NAMALWA (cell line): ENCODE results near the gene SMC3.

Source experiments
- DNase-seq: peaks from one replicate; pipeline ENCODE4 v3.0.0-alpha.2; 2015; ENCODE audit warnings: low spot score

SMC3 gene

DNA sequence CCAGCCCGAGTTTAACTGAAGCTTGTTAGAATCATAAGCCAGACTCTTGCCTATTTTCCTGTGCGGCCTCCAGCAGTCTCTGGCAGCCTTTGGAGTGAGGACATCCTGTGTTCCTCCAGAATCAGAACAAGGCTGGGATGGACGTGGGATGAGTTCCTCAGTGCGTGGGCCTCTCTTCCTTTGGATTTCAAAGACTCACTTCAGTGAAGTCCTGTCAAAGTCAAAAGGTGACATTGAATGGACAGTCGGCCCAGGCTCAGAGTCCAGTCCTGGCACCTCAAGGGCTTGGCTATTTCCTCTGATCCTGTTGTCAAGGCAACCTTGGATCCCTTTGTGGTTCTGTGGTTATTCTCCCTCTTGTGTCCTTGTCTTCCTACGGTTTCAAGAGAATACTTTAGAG is 21.4 kb upstream of the SMC3 start:
- DNase-seq: no peak

DNA sequence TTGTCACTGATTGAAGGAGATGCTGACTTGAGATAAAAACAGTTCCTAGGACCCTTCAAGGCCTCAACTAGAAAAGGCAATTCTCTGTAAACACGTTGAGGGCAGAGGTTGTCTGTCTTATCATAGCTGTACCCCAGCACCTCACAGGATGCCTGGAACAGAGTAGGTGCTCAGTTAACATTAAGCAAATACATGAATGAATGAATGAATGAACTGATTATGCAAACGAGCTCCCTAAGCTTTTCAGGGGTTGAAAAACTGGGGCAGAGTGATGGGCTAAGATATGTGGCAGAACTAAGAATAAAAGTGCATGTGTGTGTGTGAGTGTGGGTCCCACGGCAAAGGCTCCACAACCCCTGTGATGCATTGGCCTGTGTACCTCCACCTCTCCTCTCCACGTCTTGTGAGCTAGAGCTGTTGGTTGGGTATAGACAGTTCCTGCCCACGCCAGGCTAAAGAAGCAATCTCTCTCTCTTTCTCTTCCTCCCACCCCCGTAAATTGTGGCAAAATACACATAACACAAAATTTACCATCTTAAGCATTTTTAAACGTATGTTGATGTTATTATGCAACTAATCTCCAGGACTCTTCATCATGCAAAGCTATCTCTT is 20.9 kb upstream of the SMC3 start:
- no peak for DNase-seq

DNA sequence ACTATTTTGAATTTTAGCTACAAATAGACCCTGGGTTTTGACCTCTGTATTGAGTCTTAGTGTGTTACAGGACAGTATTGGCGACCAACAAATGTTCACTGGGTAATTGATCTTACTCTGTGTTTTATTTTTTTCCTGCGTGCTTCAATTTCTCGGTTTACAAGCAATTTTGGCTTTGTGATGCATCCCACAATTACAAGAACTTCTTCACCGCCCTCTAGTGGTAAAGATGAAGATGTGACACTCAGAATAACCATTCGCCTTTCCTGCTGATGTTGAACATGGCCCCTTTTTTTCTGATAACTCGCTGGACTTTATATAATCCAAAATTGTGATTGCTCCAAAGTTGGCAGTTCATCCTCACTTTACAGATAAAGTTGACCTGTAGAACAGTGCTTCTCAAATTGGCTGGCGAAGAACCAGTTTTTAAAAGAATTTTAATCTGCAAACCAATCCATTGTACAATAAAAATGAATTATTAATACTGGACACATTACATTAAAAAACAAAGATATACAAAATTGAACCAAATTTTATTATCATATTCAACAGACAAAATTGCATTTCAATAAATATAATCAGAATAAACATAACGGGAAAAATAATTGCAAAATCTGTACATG is 20.2 kb upstream of the SMC3 start:
- DNase-seq: peak; percentile 81

DNA sequence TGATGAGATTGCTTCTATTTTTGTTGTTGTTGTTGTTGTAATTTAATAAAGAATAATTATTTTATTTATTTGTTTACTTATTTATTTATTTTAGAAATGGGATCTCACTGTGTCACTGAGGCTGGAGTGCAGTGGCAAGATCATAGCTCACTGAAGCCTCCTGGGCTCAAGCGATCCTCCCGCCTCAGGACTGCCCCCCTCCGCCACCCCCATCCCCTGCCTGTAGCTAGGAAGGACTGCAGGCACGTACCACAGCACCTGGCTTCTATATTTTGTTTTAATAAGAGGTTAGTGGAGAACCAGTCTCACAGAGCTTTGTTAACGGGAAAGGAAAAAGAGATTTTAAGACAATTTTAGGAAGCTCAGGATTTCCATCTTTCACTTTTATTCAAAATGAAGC is 19.5 kb upstream of the SMC3 start:
- no peak for DNase-seq

DNA sequence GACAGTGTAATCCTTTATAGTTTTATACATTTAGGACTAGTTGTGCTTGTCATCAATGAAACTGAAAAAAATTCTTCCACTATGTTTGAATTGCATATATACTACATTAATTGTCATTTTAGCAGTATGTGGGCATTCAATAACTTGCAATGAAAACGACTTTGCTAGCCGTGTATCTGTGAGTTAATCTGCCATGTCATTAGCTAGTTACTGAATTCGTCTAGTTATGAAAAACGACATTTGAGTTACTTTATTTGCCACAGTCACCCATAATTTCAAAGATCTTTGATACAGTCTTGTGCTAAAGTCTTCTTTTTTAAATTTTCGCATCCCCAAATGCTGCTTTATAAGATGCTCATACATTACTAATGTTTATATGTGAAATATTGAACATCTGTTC is 18.3 kb upstream of the SMC3 start:
- no peak for DNase-seq

DNA sequence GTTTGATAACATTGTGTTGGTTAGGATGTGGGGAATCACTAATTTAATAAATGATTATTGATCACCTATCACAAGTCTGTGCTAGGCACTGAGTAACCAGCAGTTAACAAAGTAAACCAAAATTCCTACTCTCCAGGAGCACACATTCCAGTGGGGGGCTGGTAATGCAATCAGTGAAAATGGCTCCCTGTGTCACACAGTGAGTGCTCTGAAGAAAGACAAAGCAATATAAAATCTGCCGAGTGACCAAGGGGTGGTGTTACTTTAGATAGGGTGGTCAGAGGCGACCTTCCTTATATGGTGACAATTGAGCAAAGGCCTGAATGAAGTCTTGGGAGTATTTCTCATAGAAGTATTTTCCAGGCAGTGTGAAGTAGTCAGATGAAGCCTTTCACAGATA is 13.6 kb upstream of the SMC3 start:
- no peak for DNase-seq

DNA sequence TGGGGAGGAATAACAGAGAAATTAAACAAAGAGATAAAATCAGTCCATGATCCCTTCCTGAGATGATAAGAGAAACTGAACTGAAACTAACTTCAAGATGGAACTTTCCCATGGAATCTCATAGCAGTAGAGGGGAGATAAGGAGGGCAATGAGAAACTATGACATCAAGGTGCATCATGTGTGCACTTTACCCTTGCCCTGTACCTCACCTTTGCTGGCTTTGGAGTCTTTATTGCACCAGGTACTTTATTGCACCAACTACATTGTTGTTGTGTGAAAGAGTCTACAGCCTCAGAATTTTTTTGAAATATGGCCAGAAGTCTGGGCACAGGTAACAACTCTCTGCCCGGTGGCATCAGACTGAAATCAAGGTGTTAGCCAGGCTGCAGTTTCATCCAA is 11.2 kb upstream of the SMC3 start:
- no peak for DNase-seq

DNA sequence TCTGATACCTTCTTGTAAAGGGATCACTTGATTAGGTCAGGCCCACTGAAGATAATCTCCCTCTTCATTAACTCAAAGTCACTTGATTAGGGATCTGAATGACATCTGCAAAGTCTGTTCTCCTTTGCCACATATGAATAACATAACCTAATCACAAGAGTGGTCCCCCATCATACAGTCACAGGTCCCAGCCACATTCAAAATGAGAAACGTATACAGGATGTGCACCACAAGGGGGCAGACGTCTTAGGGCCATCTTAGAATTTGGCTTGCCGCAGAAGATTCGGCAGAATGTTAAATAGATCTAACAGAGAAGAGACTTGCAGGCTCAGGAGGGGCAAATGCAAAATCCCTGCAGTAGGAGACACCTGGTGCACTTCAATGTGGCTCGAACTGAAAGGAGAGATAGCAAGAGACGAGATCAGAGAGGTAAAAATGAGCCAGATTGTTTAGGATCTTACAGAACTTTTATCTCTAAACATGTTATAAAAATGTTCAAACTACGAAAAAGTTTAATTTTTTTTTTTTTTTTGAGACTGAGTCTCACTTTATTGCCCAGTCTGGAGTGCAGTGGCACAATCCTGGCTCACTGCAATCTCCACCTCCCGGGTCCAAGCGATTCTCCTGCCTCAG is 10.4 kb upstream of the SMC3 start:
- peak; percentile 89 for DNase-seq

DNA sequence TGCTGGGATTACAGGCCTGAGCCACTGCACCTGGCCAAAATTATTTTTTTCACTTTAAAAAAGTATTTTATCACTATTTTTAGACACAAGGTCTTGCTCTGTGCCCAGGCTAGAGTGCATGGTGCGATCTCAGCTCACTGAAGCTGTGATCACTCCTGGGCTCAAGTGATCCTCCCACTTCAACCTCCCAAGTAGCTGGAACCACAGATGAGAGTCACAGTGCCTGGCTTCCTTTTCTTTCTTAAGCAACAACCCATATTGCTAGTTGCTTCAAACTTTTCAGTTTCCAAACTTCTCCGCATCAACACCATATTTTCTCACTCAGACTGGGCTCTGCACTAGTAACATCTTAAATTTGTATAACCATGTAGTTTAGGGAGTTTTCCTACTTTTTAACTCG is 9.5 kb upstream of the SMC3 start:
- no peak for DNase-seq

DNA sequence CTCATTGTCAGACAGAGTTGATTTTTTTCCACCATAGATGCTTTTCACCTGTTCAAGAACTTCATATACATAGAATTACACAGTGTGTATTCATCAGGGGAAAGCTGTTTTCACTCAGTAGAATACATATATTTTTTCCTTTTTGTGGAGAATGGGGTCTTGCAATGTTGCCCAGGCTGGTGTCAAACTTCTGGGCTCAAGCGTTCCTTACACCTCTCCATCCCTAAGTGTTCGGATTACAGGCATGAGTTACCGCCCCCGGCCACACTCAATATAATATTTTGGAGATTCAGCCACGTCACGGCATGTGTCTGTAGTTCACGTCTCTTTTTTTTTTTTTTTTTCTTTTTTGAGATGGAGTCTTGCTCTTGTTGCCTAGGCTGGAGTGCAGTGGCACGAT is 7.5 kb upstream of the SMC3 start:
- DNase-seq: no peak

DNA sequence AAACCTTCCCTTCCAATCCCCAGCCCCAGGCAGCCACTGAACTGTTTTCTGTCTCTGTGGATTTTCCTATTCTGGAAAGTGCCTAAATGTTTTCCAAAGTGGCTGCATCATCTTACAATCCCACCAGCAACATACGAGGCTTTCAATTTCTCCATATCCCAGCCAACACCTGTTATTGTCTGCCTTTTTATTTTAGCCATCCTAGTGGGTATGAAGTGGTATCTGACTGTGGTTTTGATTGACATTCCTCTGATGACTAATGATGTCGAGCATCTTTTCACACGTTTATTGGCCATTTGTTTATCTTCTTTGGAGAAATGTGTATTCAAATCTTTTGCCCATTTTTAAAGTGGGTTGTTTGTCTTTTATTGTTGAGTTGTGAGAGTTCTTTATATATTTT is 6.2 kb upstream of the SMC3 start:
- DNase-seq: no peak

DNA sequence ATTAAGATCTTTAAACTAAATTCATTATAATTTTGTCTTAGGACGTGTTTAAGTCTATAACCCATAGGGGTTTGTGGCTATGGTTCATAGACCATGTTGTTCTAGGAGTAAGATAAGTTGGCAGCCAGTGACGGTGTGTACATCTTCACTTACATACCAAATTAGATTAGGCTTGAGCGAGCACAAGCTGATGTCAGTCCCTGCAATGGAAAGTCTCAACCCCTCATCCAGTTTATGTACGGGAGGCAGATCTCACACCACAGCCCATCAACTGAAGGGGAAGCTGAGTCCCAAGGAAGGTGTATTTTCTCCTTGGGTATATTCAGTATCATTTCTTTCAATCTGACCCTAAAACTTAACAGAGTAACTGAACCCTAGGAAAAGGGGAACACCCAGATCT is 5.1 kb upstream of the SMC3 start:
- DNase-seq: no peak

DNA sequence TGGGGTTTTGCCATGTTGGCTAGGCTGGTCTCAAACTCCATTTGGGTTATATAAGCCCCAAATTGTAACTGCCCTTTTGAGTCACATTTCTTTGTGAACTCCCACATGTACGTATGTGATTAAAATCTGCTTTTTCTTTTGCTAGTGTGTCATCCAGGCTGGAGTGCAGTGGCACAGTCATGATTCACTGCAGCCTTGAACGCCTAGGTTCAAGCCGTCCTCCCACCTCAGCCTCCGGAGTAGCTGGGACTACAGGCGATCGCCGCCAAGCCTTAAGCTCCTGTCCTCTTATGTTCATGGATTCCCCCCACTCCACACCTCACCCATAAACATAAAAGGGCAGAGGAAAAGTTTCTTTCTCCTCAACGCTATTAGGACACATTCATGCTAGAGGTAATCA is 4.4 kb upstream of the SMC3 start:
- DNase-seq: no peak

DNA sequence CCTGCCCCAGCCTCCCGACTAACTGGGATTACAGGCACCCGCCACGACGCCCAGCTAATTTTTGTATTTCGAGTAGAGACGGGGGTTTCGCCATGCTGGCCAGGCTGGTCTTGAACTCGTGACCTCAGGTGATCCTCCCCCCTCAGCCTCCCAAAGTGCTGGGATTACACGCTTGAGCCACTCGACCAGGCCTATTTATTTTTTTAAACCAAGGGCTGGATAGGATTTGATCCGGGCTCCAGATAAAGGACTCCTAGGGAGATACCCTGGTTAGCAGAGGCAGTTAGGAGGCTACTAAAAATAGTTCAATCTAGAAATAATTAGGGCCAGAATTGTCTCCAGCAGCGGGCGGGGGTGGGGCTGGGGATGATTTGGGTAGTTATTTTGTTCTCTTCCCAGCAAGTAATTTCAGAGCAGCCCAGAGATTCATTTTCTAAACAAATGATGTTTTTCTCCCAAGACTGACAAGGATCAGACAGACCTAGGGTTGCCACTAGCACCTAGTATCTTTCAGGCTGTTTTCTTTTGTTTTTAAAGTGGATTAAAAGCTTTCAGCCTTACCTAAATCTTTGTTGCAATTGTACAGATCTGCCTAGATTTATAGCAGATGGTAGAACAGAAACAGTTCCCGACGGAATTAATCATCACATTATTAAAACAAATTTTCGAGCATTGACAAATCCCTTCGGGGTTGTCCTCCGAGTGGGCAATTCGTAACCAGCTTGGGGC is 859 bp upstream of the SMC3 start:
- no peak for DNase-seq

DNA sequence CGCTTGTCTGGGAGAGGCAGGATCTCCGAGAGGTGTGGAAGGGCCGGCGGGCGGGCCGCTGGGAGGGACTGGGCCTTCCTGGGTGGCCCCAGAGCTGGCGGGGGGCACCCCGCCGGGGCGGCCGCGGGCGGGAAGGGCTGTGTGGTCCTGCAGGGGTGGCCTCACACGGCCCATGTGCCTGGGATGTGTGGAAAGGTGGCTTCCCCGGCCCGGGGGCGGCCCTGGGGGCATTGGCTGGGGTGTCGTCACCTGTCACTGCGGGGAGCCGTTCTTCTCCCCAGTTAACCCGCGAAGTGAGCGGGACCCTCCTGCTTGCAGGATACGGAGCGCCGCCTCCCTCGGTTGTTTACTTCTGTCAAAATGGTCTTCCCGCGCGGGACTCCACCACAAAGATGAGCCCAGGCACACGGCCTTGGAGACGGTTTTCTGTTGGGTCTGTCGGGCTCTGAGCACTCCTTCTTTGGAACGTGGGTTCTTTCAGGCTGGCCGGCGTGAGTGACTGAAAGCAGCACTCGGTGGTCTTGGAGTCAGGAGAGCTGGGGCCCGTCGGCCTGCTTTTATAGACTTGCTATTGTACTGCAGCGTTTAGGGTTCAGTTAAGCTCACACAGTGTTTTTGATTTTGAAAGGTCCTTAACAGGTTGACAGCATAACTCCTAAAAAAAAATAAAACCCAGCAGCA is 700 bp downstream of the SMC3 start:
- peak; percentile 67 for DNase-seq

DNA sequence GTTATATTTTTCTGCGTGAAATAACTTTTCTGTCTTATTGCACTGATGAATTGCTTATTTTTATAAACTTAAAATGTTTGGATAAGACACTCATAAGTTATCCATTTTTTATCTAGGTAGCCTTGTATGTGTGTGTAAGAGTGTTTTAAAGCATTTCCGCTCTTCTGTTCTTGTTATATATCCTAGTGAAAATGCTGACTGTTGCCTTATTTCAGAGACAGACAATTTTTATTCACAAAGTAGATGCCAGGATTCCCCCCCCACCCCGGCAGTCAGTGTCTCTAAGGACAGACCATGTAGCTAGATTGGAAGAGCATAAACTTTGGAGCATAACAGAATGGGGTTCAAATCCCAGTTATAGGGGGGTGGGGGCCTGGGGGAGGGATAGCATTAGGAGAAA is 1.6 kb downstream of the SMC3 start:
- DNase-seq: no peak

DNA sequence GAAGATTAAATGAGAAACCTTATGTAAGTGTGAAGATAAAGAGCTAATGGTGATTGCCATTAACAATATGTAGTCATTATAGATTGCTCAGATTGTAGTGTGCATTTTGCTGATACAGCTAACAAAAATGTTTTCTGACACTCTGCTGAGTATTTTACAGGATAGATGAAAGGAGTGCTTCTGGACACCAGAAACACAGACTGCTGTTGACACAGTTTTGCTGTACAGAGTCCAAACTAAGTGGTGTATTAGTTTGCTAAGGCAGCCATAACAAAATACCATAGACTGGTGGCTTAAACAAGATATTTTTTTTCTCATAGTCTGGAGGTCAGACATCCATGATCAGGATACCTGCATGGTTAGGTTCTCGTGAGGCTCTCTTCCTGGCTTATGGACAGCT is 2.2 kb downstream of the SMC3 start:
- no peak for DNase-seq

DNA sequence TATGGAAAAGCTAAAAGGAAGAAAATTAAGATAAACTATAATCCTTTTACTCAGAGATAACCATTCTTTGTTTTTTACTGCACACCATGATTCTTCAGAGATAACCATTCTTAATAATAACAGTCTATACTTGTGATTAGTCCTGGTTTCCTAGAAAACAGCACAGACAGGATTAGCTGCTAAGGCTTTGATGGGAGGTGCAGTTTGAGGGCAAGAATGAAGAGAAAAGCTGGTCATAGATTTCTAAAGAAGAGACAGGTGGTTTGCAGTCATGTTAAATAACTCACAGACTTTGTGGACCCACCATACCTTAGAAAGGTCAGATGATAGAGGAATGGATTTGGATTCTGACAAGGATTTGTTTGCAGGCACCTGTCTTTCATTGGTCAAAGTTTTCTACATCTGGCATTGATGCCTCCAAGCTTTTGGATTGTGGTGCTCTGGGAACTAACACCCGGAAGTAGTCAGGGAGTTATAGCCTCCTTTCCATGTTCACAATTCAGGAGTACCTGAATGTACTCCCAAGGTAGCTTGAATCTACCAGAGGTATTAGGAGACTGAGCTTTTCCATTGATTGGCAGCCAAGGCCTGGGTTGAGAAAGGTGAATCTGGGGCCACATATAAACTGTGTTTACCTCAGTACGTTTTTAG is 3.7 kb downstream of the SMC3 start:
- no peak for DNase-seq

DNA sequence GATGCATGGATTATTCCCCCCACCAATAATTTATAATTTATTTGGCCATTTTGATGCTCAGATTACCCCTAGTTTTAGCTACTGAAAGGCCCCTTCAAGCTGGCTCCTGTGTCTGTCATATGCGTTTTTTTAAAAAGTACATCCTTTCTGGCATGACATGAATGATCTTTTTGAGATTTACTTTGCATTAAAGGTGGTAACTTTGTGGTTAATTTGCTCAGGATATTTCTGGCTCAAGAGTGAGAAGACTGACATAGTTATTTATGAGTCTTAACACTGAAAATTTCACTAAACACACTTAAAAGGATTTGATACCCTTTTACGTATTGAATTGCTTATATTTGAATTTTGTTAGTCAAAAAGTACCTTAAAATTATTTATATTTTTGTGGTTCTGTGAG is 5.4 kb downstream of the SMC3 start:
- DNase-seq: no peak

DNA sequence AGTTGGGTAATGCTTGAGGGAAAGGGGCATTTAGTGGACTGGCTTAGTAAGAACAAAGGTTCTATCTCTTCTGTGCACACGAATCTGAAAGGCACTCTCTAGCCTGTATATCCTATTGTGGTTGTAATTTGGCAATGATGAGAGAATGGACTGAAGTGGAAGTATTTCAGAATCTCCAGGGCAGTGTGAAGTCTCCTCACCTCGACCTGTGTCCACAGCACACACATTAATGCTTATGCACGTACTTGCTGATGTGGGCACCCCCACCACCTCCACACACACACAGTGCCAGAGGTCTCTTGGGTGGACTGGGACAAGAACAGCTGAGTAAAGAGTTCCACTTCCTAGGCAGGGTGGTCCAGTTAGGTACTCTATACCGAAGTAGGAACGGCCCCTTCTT is 6.9 kb downstream of the SMC3 start:
- no peak for DNase-seq

DNA sequence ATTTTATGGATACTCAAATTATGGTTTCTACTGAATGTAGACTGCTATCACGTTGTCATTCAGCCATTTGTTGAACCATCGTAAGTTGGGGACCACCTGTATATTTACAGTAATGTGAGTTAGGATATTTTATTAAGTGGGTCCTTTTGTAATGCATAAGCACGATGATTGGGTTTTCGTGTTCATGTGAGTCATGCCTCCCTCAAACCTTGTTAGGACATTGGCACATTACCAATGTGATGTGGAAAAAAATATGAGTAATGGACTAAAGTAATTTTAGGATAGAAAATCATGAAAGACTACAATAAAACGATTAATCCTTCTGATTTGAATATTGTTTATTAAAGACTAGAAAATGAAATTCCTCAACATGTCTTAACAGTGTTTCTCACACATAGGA is 8.7 kb downstream of the SMC3 start:
- no peak for DNase-seq

DNA sequence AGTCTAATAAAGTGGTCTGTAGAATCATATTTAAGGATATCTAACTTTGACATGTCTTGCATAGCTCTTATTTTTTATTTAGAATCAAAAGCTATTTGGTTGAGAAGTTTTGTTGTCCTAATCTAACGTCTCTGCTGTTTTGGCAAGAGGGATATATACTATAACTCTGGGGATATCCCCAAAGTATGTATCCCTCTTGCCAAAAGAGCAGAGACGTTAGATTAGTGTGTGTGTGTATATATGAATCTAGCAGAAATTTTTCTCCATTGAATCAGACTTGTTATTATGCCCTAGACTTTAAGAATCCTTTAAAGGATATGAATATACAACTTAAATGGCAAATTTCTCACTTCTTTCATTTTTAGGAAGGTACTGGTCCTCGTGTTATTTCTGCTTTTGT is 9.6 kb downstream of the SMC3 start:
- no peak for DNase-seq
